Measurements from ENCODE around the gene NCOA1.
A peak's percentile ranks its signal among the peaks of the same experiment; 100 is the strongest.

DNA sequence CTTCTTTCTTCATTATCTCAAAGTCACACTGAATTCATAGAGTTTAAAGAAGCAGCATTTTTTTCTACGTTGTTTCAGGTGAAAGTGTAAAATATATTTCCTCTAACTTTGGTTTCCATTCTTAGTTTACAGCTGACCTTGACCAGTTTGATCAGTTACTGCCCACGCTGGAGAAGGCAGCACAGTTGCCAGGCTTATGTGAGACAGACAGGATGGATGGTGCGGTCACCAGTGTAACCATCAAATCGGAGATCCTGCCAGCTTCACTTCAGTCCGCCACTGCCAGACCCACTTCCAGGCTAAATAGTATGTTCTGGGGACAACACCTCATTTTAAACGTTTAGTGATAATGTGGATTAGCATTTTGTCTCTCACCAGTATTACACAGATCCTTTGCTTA lies 219.8 kb downstream of the NCOA1 start:
- no peak for TF ChIP-seq CTCF (IDR thresholded peaks at IDR 0.05; ENCODE audit: low read depth, low read length, missing input control)
- no peak for TF ChIP-seq EGR1 (IDR thresholded peaks at IDR 0.05; ENCODE audit: low read depth in 2 of 2)
- TF ChIP-seq FOXA2 (IDR thresholded peaks at IDR 0.05): no peak
- TF ChIP-seq, protein P1, sequence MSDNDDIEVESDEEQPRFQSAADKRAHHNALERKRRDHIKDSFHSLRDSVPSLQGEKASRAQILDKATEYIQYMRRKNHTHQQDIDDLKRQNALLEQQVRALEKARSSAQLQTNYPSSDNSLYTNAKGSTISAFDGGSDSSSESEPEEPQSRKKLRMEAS (IDR thresholded peaks at IDR 0.05): no peak
- no peak for TF ChIP-seq ATF3 (IDR thresholded peaks at IDR 0.05)
- TF ChIP-seq, protein P2, sequence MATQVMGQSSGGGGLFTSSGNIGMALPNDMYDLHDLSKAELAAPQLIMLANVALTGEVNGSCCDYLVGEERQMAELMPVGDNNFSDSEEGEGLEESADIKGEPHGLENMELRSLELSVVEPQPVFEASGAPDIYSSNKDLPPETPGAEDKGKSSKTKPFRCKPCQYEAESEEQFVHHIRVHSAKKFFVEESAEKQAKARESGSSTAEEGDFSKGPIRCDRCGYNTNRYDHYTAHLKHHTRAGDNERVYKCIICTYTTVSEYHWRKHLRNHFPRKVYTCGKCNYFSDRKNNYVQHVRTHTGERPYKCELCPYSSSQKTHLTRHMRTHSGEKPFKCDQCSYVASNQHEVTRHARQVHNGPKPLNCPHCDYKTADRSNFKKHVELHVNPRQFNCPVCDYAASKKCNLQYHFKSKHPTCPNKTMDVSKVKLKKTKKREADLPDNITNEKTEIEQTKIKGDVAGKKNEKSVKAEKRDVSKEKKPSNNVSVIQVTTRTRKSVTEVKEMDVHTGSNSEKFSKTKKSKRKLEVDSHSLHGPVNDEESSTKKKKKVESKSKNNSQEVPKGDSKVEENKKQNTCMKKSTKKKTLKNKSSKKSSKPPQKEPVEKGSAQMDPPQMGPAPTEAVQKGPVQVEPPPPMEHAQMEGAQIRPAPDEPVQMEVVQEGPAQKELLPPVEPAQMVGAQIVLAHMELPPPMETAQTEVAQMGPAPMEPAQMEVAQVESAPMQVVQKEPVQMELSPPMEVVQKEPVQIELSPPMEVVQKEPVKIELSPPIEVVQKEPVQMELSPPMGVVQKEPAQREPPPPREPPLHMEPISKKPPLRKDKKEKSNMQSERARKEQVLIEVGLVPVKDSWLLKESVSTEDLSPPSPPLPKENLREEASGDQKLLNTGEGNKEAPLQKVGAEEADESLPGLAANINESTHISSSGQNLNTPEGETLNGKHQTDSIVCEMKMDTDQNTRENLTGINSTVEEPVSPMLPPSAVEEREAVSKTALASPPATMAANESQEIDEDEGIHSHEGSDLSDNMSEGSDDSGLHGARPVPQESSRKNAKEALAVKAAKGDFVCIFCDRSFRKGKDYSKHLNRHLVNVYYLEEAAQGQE (IDR thresholded peaks at IDR 0.05): no peak
- no peak for TF ChIP-seq HNF4G (IDR thresholded peaks at IDR 0.05)
- TF ChIP-seq TAF1 (conservative IDR thresholded peaks at IDR 0.05): no peak
- TF ChIP-seq GABPA (IDR thresholded peaks at IDR 0.05 in 1 of 2, conservative IDR thresholded peaks at IDR 0.05 in 1 of 2): no peak
- TF ChIP-seq RXRA (IDR thresholded peaks at IDR 0.05): peak in 1 of 2 donors; percentile 18
- TF ChIP-seq, protein P3, sequence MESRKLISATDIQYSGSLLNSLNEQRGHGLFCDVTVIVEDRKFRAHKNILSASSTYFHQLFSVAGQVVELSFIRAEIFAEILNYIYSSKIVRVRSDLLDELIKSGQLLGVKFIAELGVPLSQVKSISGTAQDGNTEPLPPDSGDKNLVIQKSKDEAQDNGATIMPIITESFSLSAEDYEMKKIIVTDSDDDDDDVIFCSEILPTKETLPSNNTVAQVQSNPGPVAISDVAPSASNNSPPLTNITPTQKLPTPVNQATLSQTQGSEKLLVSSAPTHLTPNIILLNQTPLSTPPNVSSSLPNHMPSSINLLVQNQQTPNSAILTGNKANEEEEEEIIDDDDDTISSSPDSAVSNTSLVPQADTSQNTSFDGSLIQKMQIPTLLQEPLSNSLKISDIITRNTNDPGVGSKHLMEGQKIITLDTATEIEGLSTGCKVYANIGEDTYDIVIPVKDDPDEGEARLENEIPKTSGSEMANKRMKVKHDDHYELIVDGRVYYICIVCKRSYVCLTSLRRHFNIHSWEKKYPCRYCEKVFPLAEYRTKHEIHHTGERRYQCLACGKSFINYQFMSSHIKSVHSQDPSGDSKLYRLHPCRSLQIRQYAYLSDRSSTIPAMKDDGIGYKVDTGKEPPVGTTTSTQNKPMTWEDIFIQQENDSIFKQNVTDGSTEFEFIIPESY (IDR thresholded peaks at IDR 0.05): no peak

Data from liver (tissue), 3 donors.